ENCODE results near the gene GPC4. TPM values are rescaled to one million over a fixed set of nuclear protein-coding genes. Genes with fewer than 3 reads are reported as not detected.

Gene GPC4
- total RNA-seq, 1 donor from 2014 or later: 86.4 TPM

GRCh38 chrX:133440081-133440796, 24.9 kb upstream of the GPC4 start:
- Mint-ChIP-seq H3K36me3 (ENCODE audit: low read depth, unreplicated experiment) (no peaks in the 10 kb centered on the region), H3K4me3 (ENCODE audit: unreplicated experiment) (no peak overlapping the region), H3K27ac (ENCODE audit: unreplicated experiment) (no peak overlapping the region), H3K4me1 (ENCODE audit: low read depth, unreplicated experiment) (peaks cover 2% of the 10 kb centered on the region), H3K27me3 (ENCODE audit: low read depth, unreplicated experiment) (peaks cover 4% of the 10 kb centered on the region), H3K9me3 (ENCODE audit: unreplicated experiment) (no peaks in the 10 kb centered on the region)
- no peaks in the 10 kb centered on the region for H4K20me1 ChIP-seq (ENCODE audit: insufficient read depth, low read length)
- DNase-seq (ENCODE audit: low read depth): no peak
- no peaks in the 10 kb centered on the region for H3K79me2 ChIP-seq (ENCODE audit: insufficient read depth, low read length)
- no peak overlapping the region for H3K4me2 ChIP-seq (ENCODE audit: low read length)
- H3K4me1 ChIP-seq (ENCODE audit: insufficient read depth, low read length): no peaks in the 10 kb centered on the region
- H3K4me3 ChIP-seq (ENCODE audit: insufficient read depth, low read depth, low read length): no peak overlapping the region
- FAIRE-seq: peak; percentile 58
- H2AFZ ChIP-seq (ENCODE audit: low read depth, low read length): no peak overlapping the region
- H3K27me3 ChIP-seq (ENCODE audit: insufficient read depth, low read length): no peaks in the 10 kb centered on the region
- H3K9ac ChIP-seq (ENCODE audit: low read length): no peak overlapping the region
- TF ChIP-seq EZH2 (IDR thresholded peaks at IDR 0.05; ENCODE audit: insufficient read depth, low read length): no peak
- TF ChIP-seq, protein P1, sequence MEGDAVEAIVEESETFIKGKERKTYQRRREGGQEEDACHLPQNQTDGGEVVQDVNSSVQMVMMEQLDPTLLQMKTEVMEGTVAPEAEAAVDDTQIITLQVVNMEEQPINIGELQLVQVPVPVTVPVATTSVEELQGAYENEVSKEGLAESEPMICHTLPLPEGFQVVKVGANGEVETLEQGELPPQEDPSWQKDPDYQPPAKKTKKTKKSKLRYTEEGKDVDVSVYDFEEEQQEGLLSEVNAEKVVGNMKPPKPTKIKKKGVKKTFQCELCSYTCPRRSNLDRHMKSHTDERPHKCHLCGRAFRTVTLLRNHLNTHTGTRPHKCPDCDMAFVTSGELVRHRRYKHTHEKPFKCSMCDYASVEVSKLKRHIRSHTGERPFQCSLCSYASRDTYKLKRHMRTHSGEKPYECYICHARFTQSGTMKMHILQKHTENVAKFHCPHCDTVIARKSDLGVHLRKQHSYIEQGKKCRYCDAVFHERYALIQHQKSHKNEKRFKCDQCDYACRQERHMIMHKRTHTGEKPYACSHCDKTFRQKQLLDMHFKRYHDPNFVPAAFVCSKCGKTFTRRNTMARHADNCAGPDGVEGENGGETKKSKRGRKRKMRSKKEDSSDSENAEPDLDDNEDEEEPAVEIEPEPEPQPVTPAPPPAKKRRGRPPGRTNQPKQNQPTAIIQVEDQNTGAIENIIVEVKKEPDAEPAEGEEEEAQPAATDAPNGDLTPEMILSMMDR (IDR thresholded peaks at IDR 0.05; ENCODE audit: insufficient read depth, low read depth, low read length): no peak
- H3K9me3 ChIP-seq (ENCODE audit: insufficient read depth, low read depth, low read length): no peaks in the 10 kb centered on the region
- no peak overlapping the region for H3K27ac ChIP-seq (ENCODE audit: low read depth, low read length)
- no peaks in the 10 kb centered on the region for H3K36me3 ChIP-seq (ENCODE audit: insufficient read depth, low read length)

DNA sequence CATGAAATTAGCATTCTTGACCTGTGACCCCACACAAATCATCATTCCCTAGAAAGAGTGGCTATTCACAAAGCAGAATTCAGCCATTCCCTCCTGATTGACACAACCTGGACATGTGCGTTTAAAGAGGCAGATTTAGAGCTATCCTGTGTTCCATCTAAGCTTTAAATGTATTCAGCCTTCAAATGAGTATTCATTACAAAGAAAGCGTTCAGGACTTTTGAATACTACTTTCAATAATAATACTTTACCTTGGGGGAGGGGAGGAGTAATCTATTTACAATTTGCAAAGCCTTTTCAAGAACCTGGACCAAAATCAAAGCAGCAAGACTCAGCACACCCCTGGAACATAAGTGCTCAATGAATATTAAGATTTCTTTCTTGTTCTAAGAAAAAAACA, 22.5 kb upstream of the GPC4 start:
- Mint-ChIP-seq H3K9me3 (ENCODE audit: unreplicated experiment) (no peaks in the 10 kb centered on the region), H3K4me1 (ENCODE audit: low read depth, unreplicated experiment) (no peaks in the 10 kb centered on the region), H3K27me3 (ENCODE audit: low read depth, unreplicated experiment) (peaks cover 4% of the 10 kb centered on the region), H3K27ac (ENCODE audit: unreplicated experiment) (no peak overlapping the region), H3K36me3 (ENCODE audit: low read depth, unreplicated experiment) (no peaks in the 10 kb centered on the region), H3K4me3 (ENCODE audit: unreplicated experiment) (no peak overlapping the region)
- no peaks in the 10 kb centered on the region for H3K9me3 ChIP-seq (ENCODE audit: insufficient read depth, low read depth, low read length)
- H3K4me1 ChIP-seq (ENCODE audit: insufficient read depth, low read length): no peaks in the 10 kb centered on the region
- H3K4me2 ChIP-seq (ENCODE audit: low read length): no peak overlapping the region
- H4K20me1 ChIP-seq (ENCODE audit: insufficient read depth, low read length): no peaks in the 10 kb centered on the region
- TF ChIP-seq, protein P1 (IDR thresholded peaks at IDR 0.05; ENCODE audit: insufficient read depth, low read depth, low read length): no peak
- TF ChIP-seq EZH2 (IDR thresholded peaks at IDR 0.05; ENCODE audit: insufficient read depth, low read length): no peak
- DNase-seq (ENCODE audit: low read depth): no peak
- H3K79me2 ChIP-seq (ENCODE audit: insufficient read depth, low read length): no peaks in the 10 kb centered on the region
- H3K27ac ChIP-seq (ENCODE audit: low read depth, low read length): no peak overlapping the region
- H3K27me3 ChIP-seq (ENCODE audit: insufficient read depth, low read length): no peaks in the 10 kb centered on the region
- no peak overlapping the region for H2AFZ ChIP-seq (ENCODE audit: low read depth, low read length)
- H3K4me3 ChIP-seq (ENCODE audit: insufficient read depth, low read depth, low read length): no peak overlapping the region
- H3K9ac ChIP-seq (ENCODE audit: low read length): no peak overlapping the region
- H3K36me3 ChIP-seq (ENCODE audit: insufficient read depth, low read length): no peaks in the 10 kb centered on the region
- peak; percentile 47 for FAIRE-seq

DNA sequence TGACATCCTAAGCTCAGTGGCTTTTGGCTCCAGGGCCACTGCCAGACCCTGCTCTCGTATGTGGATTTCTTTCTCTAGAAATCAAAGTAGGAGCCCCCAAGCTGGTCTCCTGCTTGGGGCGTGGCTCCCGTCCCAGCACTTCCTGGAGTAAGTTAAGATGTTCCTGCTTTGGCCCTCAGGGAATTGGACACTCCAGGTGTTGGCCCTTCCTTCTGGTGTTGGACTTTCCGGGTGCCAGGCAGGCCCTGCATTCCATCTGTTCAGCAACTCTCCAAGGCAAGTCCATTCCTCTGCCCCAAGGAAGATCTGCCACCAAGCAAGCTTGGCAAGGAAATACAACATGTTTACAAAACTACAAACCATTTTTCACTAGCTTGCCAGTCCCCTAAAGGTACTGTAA, 22.1 kb upstream of the GPC4 start:
- H3K27ac Mint-ChIP-seq (ENCODE audit: unreplicated experiment): no peak overlapping the region
- no peaks in the 10 kb centered on the region for H3K36me3 Mint-ChIP-seq (ENCODE audit: low read depth, unreplicated experiment)
- no peak overlapping the region for H3K4me3 ChIP-seq (ENCODE audit: insufficient read depth, low read depth, low read length)
- H3K4me3 Mint-ChIP-seq (ENCODE audit: unreplicated experiment): no peak overlapping the region
- H3K4me2 ChIP-seq (ENCODE audit: low read length): no peak overlapping the region
- no peaks in the 10 kb centered on the region for H3K27me3 ChIP-seq (ENCODE audit: insufficient read depth, low read length)
- H3K9me3 ChIP-seq (ENCODE audit: insufficient read depth, low read depth, low read length): no peaks in the 10 kb centered on the region
- H2AFZ ChIP-seq (ENCODE audit: low read depth, low read length): no peak overlapping the region
- H3K9ac ChIP-seq (ENCODE audit: low read length): no peak overlapping the region
- no peak for TF ChIP-seq EZH2 (IDR thresholded peaks at IDR 0.05; ENCODE audit: insufficient read depth, low read length)
- TF ChIP-seq, protein P1 (IDR thresholded peaks at IDR 0.05; ENCODE audit: insufficient read depth, low read depth, low read length): no peak
- H3K79me2 ChIP-seq (ENCODE audit: insufficient read depth, low read length): no peaks in the 10 kb centered on the region
- FAIRE-seq (no peak), DNase-seq (ENCODE audit: low read depth) (no peak)
- H3K36me3 ChIP-seq (ENCODE audit: insufficient read depth, low read length): no peaks in the 10 kb centered on the region
- no peaks in the 10 kb centered on the region for H3K4me1 ChIP-seq (ENCODE audit: insufficient read depth, low read length)
- no peaks in the 10 kb centered on the region for H3K9me3 Mint-ChIP-seq (ENCODE audit: unreplicated experiment)
- H3K27ac ChIP-seq (ENCODE audit: low read depth, low read length): no peak overlapping the region
- H3K27me3 Mint-ChIP-seq (ENCODE audit: low read depth, unreplicated experiment): peaks cover 4% of the 10 kb centered on the region
- no peaks in the 10 kb centered on the region for H4K20me1 ChIP-seq (ENCODE audit: insufficient read depth, low read length)
- no peaks in the 10 kb centered on the region for H3K4me1 Mint-ChIP-seq (ENCODE audit: low read depth, unreplicated experiment)

Measured in astrocyte (in vitro differentiated cells and primary cell).